Measurements from ENCODE around the gene SDCCAG8. TPM values are rescaled to one million over a fixed set of nuclear protein-coding genes. Genes with fewer than 3 reads are reported as not detected.

Gene SDCCAG8
- total RNA-seq, 1 donor = 41.0 TPM

DNA sequence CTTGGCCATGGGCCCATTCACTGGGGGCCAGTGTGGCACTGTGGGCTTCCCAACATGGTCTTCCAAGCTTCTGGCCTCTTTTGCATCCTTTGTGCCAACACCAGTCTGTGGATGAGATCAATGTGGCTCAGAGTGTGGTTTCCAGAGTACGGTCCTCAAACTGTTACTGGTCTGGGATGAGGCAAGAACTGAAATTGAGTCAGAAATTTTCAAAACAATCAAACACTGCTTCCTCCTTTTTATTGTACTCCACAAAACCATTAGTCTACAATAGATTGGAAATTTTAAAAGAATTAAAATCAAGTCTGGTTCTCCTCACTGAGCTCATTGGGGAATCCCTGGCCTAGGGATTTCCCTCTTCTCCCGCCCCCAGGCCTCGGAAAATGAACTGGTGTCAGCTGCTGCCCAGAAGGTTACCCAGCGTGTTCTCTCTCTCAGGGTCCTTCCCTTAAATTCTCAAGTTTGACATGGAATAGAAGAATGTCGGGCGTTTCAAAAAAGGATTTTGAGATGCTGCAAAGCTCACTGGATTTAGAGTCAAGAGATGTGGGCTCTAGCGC lies 222.0 kb downstream of the SDCCAG8 start:
- no peak for DNase-seq (ENCODE audit: low read depth)
- TF ChIP-seq, protein P1, sequence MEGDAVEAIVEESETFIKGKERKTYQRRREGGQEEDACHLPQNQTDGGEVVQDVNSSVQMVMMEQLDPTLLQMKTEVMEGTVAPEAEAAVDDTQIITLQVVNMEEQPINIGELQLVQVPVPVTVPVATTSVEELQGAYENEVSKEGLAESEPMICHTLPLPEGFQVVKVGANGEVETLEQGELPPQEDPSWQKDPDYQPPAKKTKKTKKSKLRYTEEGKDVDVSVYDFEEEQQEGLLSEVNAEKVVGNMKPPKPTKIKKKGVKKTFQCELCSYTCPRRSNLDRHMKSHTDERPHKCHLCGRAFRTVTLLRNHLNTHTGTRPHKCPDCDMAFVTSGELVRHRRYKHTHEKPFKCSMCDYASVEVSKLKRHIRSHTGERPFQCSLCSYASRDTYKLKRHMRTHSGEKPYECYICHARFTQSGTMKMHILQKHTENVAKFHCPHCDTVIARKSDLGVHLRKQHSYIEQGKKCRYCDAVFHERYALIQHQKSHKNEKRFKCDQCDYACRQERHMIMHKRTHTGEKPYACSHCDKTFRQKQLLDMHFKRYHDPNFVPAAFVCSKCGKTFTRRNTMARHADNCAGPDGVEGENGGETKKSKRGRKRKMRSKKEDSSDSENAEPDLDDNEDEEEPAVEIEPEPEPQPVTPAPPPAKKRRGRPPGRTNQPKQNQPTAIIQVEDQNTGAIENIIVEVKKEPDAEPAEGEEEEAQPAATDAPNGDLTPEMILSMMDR (IDR thresholded peaks at IDR 0.05; ENCODE audit: insufficient read depth, low read depth, low read length) = no peak
- H3K4me3 ChIP-seq (ENCODE audit: low read depth, low read length) = no peak overlapping the region

DNA sequence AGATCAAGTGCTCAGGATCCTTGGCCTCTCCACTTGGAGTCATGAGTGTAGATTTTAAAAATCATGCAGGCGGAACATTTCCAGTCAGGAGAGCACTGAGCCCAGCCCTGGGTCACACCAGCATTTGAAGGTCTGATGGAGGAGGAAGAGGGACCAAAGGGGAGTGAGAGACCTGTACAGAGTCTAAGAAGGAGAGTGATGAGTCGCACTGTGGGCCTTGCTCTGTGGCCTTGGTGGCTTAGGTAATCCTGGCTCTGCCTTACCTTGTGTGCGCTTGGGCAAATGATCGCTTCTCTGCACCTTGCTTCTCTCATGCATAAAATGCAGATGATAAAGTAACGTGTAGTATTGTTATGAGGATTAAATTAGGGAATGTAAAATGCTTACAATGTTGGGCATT lies 225.3 kb downstream of the SDCCAG8 start:
- H3K4me3 ChIP-seq (ENCODE audit: low read depth, low read length) = no peak overlapping the region
- TF ChIP-seq, protein P1 (IDR thresholded peaks at IDR 0.05; ENCODE audit: insufficient read depth, low read depth, low read length) = no peak

DNA sequence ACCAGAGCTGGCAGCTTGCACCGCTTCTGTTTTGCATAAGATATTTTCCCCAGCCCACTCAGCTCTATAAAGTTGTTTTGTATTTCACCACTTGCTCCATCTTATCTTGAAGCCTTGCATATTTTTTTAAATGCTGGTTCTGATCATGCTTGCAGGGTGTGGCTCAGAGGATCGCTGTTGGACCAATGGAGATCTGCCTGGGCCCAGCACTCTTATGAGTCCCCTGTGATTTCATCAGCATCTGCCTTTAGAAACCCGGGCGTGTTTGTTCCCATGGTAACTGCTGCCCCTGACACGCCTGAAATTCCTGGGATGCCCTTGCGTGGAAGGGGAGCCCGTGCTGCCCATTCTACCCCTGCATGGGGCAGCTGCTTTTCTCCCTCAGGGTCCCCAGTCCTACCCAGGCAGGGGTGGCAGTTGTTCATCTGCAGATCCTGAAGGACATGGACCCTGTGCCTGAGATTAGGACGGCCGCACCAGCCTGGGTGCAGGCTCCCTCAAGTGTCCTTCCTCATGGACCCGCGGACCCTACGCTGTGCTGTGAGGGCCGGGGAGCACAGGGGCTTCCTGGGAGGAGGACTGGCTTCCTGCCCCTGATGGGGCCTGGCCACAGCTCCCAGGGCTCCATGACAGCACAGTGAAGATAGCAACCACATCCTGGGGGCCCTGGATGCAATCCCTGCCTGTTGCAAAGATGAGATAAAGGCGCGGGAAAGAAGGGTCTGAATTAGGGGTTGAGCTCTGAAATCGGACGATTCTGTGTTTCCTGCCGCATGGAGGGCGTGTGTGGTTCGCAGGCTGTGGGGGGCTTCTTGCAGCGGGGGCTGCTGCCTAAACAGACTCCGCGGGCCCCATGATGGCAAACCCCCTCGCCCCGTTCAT lies 226.5 kb downstream of the SDCCAG8 start:
- TF ChIP-seq, protein P1 (IDR thresholded peaks at IDR 0.05; ENCODE audit: insufficient read depth, low read depth, low read length) = no peak
- peak; percentile 91 for DNase-seq (ENCODE audit: low read depth)
- H3K4me3 ChIP-seq (ENCODE audit: low read depth, low read length) = peak overlapping the region; percentile 27

More for the DNA sequence above, 225.3 kb downstream of the SDCCAG8 start:
- DNase-seq (ENCODE audit: low read depth) = no peak

DNA sequence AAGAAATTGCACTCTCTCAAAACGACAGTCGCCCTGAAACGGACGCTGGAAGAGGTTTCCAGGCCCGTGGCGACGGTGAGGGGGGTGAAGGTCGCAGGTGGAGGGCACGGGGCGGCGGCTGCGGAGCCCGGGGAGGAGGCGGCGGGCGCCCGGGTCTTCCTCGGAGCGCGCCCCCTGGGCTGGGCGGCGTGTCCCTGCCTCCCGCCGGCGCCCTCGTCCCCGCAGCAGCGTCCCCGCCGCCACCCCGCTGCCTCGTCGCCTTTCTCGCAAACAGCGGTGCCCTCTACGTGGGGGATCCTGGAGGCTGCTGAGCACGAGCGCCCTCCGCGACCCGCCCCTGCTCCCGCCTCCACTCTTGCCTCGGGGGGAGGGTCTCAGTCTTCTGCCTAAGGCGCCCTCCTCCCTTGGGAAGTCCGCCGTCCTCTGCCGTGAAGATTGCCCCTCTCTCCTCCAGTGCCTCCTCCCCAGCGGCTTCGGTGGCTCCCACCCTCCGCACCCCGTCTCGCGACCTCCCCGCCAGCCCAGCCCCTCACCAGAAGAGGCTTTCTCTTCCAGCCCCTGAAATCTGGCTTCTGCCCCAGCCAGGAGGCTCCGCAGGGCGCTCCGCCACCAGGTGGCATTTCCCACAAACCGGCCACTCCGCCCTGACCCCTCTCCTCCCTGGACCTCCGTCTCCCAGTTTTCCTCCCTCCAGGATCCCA lies 227.4 kb downstream of the SDCCAG8 start:
- H3K4me3 ChIP-seq (ENCODE audit: low read depth, low read length) = peak overlapping the region; percentile 30
- DNase-seq (ENCODE audit: low read depth) = no peak
- TF ChIP-seq, protein P1 (IDR thresholded peaks at IDR 0.05; ENCODE audit: insufficient read depth, low read depth, low read length) = no peak

DNA sequence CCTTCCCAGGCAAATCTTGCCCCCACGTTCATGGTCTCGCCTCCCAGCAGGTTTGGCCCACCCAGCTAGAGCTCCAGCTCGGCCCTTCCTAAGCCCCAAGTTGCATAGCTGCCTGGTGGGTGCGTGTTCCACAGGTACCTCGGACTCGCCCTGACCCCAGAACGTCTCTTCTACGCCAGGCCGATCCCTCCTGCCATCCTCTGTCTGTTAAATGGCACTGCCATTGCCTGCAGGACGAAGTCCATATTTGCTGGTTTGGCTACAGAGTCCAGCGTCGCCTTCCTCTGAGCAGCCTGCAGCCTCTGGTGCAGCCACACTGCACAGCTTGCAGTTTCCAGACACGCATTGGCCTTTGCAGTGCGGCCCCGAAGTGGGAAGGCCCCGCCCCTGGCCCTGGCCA lies 228.1 kb downstream of the SDCCAG8 start:
- H3K4me3 ChIP-seq (ENCODE audit: low read depth, low read length) = no peak overlapping the region
- no peak for DNase-seq (ENCODE audit: low read depth)
- TF ChIP-seq, protein P1 (IDR thresholded peaks at IDR 0.05; ENCODE audit: insufficient read depth, low read depth, low read length) = no peak

DNA sequence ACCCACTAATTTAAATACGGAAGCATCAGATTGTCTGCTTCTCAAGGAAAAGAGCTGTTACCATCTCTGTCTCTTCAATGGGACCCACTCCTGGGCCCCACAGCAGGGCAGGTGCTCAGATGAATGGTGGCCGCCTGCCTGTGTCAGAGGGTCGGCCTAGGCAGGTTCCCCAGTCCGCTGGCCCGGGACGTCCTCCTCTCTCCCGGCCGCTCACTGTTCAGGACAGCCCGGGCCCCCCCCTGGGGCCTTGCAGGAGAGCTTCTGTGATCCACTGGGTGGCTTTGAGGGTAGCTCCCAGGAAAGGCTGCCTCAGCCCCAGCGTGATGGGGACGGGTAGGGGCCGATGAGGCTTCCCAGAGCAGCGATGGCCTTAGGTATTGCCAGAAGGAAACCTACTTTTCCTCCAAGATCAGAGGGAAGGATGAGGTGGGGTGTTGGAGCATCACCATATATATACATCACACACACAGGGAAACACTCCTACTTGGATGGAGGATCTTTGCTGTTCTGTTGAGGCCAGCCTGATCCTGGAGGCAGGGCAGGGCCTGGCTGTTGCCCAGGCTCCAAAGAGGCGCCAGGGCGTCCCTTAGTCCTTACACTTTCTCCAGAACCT lies 231.3 kb downstream of the SDCCAG8 start:
- no peak for DNase-seq (ENCODE audit: low read depth)
- H3K4me3 ChIP-seq (ENCODE audit: low read depth, low read length) = no peak overlapping the region
- TF ChIP-seq, protein P1 (IDR thresholded peaks at IDR 0.05; ENCODE audit: insufficient read depth, low read depth, low read length) = no peak
